ENCODE data around the gene ATXN1. TPM values are rescaled to one million over a fixed set of nuclear protein-coding genes. Genes with fewer than 3 reads are reported as not detected.

ATXN1 gene
- total and polyA plus RNA-seq, 2 of the 8 experiments (the other 6 are each of a cell fraction or from before 2014, with no cell fraction given): 1.6 to 4.0 TPM

- no peak overlapping the region for H2BK20ac ChIP-seq (ENCODE audit: low read length)
- H2AK5ac ChIP-seq (ENCODE audit: low read depth, low read length): no peak overlapping the region
- no peak overlapping the region for H2BK12ac ChIP-seq (ENCODE audit: low read depth, low read length)
- H3K9me3 ChIP-seq (ENCODE audit: insufficient read depth in 2 of 2, low read depth in 1 of 2, low read length in 1 of 2): peaks cover 7 to 8% of the 10 kb centered on the region in 2 experiments; a peak in 3 of 4 replicates
- no peak overlapping the region for H3K4me2 ChIP-seq (ENCODE audit: insufficient read depth in 1 of 2, low read depth in 2 of 2, low read length in 2 of 2)
- no peak overlapping the region for H3K27ac ChIP-seq (ENCODE audit: low read depth, low read length)
- ChIA-PET CTCF (ENCODE audit: partially characterized antibody) (no interaction called here), POLR2A (ENCODE audit: partially characterized antibody) (no interaction called here)
- H2BK5ac ChIP-seq (ENCODE audit: low read depth, low read length): no peak overlapping the region
- H3K23ac ChIP-seq (ENCODE audit: insufficient read length): no peak overlapping the region
- no peak overlapping the region for H4K91ac ChIP-seq (replicated peaks; ENCODE audit: insufficient read length, low read length)
- H2AFZ ChIP-seq (ENCODE audit: low read length): no peak overlapping the region
- no peak overlapping the region for H3K56ac ChIP-seq (replicated peaks; ENCODE audit: insufficient read length, low read depth, low read length)
- DNase-seq (ENCODE audit: low read depth in 1 of 2, low spot score in 2 of 2): no peak
- no peak overlapping the region for H3K9ac ChIP-seq (replicated peaks in 1 of 4; ENCODE audit: extremely low read depth in 1 of 4, low read depth in 3 of 4, low read length in 3 of 4)
- H4K8ac ChIP-seq (ENCODE audit: extremely low read depth, insufficient read depth, low read length): no peak overlapping the region
- H3K4me1 ChIP-seq (replicated peaks in 1 of 4; ENCODE audit: control insufficient read depth in 3 of 4, insufficient read depth in 4 of 4, low read length in 3 of 4): no peaks in the 10 kb centered on the region
- H2BK120ac ChIP-seq (replicated peaks; ENCODE audit: low read depth, low read length): no peak overlapping the region
- H3K27me3 ChIP-seq (replicated peaks in 1 of 4; ENCODE audit: control insufficient read depth in 3 of 4, extremely low read depth in 1 of 4, insufficient read depth in 3 of 4, low read length in 3 of 4): no peaks in the 10 kb centered on the region
- TF ChIP-seq POLR2AphosphoS5 (IDR thresholded peaks at IDR 0.05; ENCODE audit: low read depth, low read length) (no peak), RXRA (IDR thresholded peaks at IDR 0.05; ENCODE audit: insufficient read depth, low read depth, low read length) (no peak), RAD21 (IDR thresholded peaks at IDR 0.05 in 1 of 2, conservative IDR thresholded peaks at IDR 0.05 in 1 of 2; ENCODE audit: low read depth in 2 of 2, low read length in 2 of 2) (no peak), KDM1A (IDR thresholded peaks at IDR 0.05; ENCODE audit: borderline replicate concordance, low read length) (no peak), EGR1 (IDR thresholded peaks at IDR 0.05; ENCODE audit: borderline replicate concordance, low read depth, low read length) (no peak), YY1 (IDR thresholded peaks at IDR 0.05; ENCODE audit: low read depth, low read length) (no peak), RFX5 (IDR thresholded peaks at IDR 0.05; ENCODE audit: borderline replicate concordance, low read depth, low read length) (no peak), SIN3A (conservative IDR thresholded peaks at IDR 0.05 in 1 of 2, IDR thresholded peaks at IDR 0.05 in 1 of 2; ENCODE audit: low read depth in 1 of 2, low read length in 2 of 2) (no peak), NRF1 (IDR thresholded peaks at IDR 0.05; ENCODE audit: low read depth, low read length) (no peak)
- no peak overlapping the region for H3K18ac ChIP-seq (ENCODE audit: extremely low read depth, low read length)
- H4K5ac ChIP-seq (ENCODE audit: insufficient read length, low read depth, low read length): no peak overlapping the region
- H2BK15ac ChIP-seq (ENCODE audit: low read length): no peak overlapping the region
- H3K4ac ChIP-seq (replicated peaks; ENCODE audit: insufficient read length, low read depth, low read length): no peak overlapping the region
- 73% methylated on average over 1 of the region's 1 CpG; no CpG with 5 or more reads in 1 of the 2 experiments for WGBS, 2 experiments (ENCODE audit: extremely low coverage in 1 of 2, insufficient coverage in 1 of 2, insufficient read length in 1 of 2, insufficient replicate concordance in 2 of 2, low coverage in 1 of 2, low lambda C conversion rate in 2 of 2, missing lambda C conversion rate in 1 of 2)
- no peak for FAIRE-seq
- H3K79me1 ChIP-seq (ENCODE audit: low read depth, low read length): no peaks in the 10 kb centered on the region
- H3K14ac ChIP-seq (ENCODE audit: insufficient read length): no peak overlapping the region
- no peaks in the 10 kb centered on the region for H4K20me1 ChIP-seq (replicated peaks in 1 of 2; ENCODE audit: control insufficient read depth in 1 of 2, insufficient read depth in 2 of 2, low read length in 2 of 2)
- H3K79me2 ChIP-seq (ENCODE audit: control insufficient read depth in 1 of 2, insufficient read depth in 2 of 2, low read length in 2 of 2): no peaks in the 10 kb centered on the region
- no peaks in the 10 kb centered on the region; a peak in 1 of 8 replicates for H3K36me3 ChIP-seq (ENCODE audit: control insufficient read depth in 2 of 4, insufficient read depth in 4 of 4, low read length in 3 of 4)
- H3K4me3 ChIP-seq (ENCODE audit: extremely low read depth in 1 of 4, insufficient read depth in 2 of 4, low read depth in 3 of 4, low read length in 4 of 4): no peak overlapping the region
- no peaks in the 10 kb centered on the region for H3K23me2 ChIP-seq (ENCODE audit: low read depth, low read length)
Observed at GRCh38 chr6:16660157-16660497, 101.1 kb downstream of the ATXN1 start.
